Eye (tissue), 1 donor: Measurements from ENCODE around the gene TULP4.
"Not testable (repeated sequence)": the region's sequence is repeated elsewhere in the genome, so short reads cannot be mapped to it uniquely, and the experiment has no call there.

Source experiments
- DNase-seq: peaks from one replicate; pipeline ENCODE4 v3.0.0-alpha.2; 2015

TULP4 gene

GRCh38 chr6:158332237-158332636 lies 20.0 kb downstream of the TULP4 start:
- DNase-seq: no peak

DNA sequence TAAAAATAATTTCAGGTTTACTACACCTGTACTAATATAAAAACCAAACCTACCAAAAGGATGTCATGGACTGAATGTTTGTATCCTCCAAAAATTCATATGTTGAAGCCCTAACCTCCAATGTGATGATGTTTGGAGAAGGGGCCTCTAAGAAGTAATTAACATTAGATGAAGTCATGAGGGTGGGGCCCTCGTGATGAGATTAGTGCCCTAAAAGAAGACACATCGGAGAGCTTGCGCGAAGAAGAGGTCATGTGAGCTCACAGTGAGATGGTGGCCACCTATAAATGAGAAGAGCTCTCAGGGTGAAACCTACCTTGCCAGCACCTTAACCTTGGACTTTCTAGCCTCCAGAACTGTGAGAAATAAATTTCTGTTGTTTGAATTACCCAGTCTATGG lies 20.8 kb downstream of the TULP4 start:
- no peak for DNase-seq

DNA sequence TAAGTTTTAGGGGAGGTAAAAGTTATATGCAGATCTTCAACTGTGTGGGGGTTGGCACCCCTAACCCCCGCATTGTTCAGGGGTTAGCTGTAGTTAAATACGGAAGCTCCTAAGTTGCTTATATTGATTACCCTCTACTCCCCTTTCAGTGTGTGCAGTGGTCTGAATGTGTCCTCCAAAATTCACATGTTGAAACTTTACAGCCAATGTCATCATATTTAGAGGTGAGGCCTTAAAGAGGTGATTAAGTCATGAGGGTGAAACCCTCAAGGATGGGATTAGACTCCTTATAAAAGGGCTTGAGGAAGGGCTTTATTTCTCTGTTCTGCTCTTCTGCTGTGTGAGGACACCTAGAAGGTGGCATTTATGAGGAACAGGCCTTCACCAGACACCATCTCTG lies 22.3 kb downstream of the TULP4 start:
- no peak for DNase-seq

DNA sequence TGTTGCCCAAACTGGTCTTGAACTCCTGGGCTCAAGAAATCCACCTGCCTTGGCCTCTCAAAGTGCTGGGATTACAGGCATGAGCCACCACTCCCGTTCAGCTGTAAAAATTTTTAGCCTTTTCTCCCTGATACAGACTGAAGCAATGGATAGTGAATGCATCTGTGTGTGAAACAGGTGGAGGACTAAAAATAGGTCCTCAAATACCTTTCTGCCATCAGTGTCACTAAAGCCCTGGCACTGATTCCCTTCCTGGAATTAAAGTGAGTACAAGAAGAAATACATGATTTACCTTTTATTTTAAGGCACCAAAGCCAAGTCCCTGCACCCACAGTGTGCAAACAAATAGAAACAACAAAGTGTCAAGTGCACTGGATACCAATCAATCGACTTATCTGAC lies 25.1 kb downstream of the TULP4 start:
- DNase-seq: no peak

DNA sequence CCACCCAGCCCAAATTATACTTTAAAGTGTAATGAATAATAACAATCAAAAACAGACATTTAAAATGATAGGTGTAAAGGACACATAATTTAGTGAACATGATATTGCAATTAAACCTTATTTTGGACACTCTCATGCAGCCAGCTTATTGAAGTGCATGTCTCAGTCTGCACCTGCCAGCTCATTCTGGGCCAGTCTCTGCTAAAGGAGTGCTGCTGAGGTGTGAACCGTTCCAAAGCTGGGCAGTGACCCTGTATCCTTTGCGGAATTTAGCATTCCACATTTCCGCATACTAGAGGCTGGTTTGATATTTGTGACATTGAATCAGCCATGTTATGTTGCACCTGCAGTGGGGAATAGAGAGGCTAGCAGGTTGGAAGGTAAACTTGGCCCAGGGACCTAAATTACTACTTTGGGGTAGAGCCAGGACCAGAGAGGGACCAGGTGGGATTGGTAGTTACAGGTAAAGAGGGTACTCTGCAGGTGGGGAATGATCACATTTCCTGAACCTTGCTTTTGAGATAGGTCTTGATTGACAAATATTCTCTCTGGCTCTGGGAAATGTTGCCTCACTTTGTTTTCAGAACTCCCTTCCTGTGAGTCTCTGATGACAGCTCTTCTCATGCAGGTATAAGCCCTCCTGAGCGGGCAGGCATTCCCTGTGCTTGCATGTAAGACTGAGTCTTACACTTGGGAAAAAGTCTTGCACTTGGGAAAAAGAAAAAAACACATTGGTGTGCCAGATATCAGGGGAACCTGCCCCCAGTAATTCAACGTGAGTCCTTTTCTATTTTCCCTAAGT lies 26.2 kb downstream of the TULP4 start:
- DNase-seq: no peak

- not testable (repeated sequence) for DNase-seq
Measured at GRCh38 chr6:158339197-158339596, 26.9 kb downstream of the TULP4 start.

GRCh38 chr6:158340252-158340651 lies 28.0 kb downstream of the TULP4 start:
- no peak for DNase-seq

GRCh38 chr6:158344534-158344933 lies 32.3 kb downstream of the TULP4 start:
- no peak for DNase-seq

- DNase-seq: not testable (repeated sequence)
Measured at GRCh38 chr6:158345444-158345843, 33.2 kb downstream of the TULP4 start.

GRCh38 chr6:158347335-158347734 lies 35.1 kb downstream of the TULP4 start:
- no peak for DNase-seq

DNA sequence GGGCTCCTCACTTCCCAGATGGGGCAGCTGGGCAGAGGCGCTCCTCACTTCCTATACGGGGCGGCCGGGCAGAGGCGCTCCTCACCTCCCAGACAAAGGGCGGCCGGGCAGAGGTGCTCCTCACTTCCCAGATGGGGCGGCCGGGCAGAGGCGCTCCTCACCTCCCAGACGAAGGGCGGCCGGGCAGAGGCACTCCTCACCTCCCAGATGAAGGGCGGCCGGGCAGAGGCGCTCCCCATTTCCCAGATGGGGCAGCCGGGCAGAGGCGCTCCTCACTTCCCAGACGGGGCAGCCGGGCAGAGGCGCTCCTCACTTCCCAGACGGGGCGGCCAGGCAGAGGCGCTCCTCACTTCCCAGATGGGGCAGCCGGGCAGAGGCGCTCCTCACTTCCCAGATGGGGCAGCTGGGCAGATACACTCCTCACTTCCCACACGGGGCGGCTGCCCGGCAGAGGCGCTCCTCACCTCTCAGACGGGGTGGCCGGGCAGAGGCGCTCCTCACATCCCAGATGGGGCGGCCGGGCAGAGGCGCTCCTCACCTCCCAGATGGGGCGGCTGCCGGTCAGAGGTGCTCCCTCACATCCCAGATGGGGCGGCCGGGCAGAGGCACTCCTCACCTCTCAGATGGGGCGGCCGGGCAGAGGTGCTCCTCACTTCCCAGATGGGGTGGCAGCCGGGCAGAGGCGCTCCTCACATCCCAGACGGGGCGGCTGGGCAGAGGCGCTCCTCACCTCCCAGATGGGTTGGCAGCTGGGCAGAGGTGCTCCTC lies 36.7 kb downstream of the TULP4 start:
- not testable (repeated sequence) for DNase-seq

GRCh38 chr6:158349505-158350275 lies 37.4 kb downstream of the TULP4 start:
- not testable (repeated sequence) for DNase-seq

- DNase-seq: not testable (repeated sequence)
Measured at GRCh38 chr6:158350731-158351130, 38.5 kb downstream of the TULP4 start.

GRCh38 chr6:158353883-158354877 lies 41.9 kb downstream of the TULP4 start:
- DNase-seq: no peak

DNA sequence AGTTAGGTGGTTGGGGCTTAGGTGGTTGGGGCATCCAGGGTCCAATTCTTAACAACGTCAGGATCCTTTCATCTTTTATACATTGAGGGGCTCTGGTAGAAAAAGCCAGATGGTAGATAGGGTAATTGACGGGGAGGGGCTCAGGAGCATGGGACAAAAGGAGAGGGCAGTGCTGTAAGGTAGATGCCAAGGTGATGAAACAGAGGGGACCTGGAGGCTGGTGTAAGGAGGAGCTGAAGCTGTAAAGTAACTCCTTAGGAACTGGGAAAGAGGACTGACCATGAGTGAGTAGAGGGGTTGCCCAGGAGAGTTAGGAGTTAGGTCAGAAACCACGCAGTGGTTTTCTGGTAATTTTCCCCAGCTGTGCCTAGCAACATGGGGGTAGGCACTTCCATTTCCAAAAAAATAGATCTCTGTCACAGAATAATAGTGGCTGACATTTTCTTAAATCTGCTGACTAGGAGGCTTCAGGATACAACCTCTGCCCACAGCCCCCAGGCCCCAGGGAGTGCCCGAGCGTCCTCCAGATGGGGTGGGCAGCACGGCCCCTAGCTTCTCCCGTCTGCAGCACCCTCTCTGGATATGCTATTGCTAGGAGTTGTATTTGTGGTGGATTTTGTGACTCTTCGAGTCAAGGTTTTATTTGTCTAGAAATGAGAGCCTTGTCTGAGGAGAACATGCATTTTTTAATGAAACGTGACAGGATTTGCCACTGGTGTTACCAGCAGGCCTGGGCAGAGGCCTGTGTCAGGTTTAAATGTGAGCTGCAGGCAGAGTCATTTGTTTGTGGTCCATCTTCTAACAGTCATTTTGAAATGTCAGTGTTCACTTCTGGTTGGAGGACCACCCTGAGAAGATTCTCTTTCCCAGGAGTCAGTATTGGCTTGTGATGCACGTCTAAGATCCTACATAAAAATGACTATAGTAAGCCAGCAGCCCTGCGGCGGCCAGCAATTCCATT lies 44.6 kb downstream of the TULP4 start:
- DNase-seq: no peak

DNA sequence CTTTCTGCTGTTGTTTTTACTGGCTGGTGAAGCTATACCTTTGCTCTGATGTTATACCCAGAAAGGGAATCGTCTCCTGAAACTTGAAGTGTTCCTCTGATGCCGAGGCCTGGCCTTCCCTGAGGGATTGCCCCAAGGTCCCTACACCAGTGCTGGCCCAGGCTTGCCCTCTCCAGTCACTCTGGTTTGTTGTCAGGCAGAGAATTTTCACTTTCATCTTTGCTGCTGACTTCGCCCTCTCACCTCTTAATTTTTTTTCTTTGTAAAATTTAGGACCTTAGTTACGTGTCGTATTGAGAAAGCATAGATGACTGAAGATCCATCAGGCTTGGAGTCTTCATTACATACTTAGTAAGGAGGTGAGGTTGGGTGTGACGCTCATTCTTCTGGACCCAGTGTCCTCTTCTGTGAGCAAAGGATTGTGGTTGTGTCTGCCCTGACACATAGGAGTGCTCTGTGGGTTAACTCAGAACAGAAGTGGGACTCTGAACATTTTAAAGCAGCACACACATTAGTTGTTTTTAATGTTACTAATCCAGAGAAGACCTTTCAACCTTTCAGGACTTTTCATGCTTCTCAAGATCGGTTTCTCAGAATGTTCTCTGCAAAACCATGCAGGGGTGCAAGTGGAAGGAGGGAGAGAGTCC lies 45.4 kb downstream of the TULP4 start:
- DNase-seq: no peak

- DNase-seq: no peak
Measured at GRCh38 chr6:158358450-158359077, 46.3 kb downstream of the TULP4 start.

GRCh38 chr6:158361068-158361467 lies 48.8 kb downstream of the TULP4 start:
- DNase-seq: peak; percentile 70

GRCh38 chr6:158361961-158362669 lies 49.9 kb downstream of the TULP4 start:
- DNase-seq: no peak
